ENCODE data around the gene NFATC2.
"Not testable (repeated sequence)": the region's sequence is repeated elsewhere in the genome, so short reads cannot be mapped to it uniquely, and the experiment has no call there.

Gene NFATC2

DNA sequence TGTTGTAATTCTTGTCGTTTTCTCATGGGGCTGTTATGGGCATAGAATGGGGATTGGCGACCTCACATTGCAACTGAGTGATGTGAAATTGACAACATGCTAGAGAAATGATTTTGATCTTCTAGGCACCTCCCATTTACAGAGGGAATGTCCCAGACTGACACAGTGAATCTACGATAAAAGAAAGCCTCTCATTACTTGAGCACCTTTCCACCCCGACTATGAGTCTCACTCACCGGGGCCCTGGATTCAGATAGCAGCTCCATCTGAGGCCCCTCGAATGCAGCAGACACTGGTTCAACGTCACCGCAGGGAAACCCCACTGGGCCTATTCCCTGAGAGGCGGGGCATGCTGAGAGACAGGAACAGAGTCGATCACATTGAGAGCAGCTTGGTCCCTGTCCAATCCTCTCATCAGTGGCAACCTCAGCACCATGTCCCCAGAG lies 49.1 kb downstream of the NFATC2 start:
- DNase-seq = no peak

DNA sequence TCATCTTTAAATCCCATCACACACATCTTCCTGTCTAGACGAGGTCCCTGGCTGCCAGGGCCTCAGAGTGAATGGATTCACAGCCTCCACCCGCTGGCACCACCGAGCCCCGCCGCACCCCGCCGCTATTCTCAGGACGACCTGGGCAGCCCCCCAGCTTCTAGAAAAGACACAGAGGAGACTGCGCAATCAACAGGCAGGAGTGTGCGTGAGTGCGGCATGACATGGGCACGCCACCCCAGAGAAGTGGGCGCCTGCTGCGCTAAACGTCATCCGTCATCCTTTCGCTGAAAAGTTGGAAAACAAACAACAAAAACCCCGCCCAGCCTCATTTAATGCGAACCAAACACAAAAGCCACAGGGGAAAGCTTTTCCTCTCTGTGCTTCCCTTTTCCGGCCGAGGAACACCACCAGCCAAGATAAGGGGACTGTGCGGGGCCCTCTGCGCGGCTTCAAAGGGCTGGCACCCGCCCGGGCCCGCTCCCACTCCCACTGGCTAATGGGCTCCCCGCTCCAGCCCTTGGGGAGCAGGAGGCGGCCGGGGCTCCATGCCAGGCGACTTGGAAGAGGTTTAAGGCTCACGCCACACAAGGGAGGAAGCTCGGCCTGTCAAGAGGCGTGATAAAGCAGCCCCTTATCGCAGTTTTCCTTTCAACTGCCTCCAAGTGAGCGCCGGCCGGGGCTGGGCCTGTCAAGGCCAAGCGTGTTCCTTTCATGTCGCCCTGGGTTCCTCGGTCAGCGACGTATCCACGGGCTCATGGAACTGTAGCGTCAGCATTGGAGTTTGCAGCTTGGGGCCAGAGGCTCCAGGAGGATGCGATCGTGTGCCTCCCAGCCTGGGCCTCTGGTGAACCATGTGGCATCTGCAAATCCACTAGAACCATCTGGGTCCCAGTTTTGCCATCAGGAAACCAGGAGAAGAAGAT lies 50.1 kb downstream of the NFATC2 start:
- DNase-seq = no peak

DNA sequence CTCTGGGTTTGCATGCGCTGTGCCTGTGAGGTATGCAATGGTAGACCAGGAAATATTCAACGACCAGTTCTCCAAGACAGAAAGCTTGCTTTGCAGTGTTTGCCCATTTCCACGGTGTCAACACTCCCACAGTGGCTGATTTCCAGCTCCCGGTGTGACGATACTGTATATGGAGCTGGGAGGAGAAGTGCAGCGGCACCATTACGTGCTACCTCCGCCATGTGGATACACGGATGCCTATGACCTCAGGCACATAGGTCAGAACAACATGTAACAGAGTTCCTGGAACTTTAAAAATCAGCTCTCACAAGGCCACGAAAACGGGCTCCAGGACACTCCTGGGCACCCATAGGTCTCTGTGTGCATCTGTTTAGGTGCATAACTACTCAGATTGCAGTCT lies 51.1 kb downstream of the NFATC2 start:
- no peak for DNase-seq

DNA sequence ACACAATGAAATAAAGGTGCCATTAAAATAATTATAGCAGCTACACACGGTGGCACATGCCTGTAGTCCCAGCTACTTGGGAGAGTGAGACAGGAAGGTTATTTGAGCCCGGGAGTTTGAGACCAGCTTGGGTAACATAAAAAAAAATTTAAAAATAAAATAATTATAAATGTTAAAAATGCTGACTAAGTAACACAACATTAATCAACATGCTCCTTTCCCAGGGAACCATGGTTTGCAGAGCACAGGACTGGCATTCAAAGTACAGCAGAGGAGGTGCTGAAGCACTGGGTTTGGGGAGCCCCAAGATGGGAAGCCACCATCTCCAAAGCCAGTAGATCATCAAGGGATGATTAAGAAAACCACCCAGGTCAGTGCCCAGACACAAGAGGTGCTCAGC lies 51.9 kb downstream of the NFATC2 start:
- DNase-seq = no peak

DNA sequence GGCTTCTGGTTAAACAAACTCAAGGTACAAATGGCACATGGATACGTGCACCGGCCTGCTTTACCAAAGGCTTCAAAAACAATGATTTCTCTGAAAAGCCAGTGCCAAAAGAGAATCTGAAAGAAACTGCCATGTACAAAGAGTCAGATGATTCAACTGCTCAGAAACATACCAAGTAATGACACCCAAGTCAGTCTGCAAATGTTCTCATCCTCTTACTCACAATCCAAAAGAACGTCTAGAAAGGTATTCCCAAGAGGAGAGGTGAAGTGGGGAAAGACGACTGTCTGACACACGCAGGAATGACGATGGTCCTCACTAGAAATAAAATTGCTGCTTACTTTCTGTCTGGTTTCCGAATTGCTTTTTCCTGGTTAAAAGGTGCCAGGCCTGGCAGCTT lies 52.9 kb downstream of the NFATC2 start:
- no peak for DNase-seq

DNA sequence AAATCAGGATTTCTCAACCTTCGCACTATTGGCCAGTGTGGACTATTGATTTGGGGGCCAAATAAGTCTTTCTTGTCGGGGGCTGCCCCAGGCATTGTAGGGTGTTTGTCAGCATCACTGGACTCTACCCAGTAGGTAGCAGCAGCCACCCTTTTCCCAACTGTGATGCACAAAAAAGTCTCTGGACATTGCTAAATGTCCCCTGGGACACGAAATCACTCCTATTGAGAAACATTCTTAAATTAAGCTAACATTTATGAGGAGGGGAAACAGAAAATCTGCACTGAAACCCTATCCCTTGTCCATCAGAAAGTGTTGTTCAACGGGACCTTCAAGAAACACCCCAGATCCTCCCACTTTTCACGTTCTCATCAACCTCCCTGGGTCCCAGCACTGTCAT lies 54.2 kb downstream of the NFATC2 start:
- no peak for DNase-seq

DNA sequence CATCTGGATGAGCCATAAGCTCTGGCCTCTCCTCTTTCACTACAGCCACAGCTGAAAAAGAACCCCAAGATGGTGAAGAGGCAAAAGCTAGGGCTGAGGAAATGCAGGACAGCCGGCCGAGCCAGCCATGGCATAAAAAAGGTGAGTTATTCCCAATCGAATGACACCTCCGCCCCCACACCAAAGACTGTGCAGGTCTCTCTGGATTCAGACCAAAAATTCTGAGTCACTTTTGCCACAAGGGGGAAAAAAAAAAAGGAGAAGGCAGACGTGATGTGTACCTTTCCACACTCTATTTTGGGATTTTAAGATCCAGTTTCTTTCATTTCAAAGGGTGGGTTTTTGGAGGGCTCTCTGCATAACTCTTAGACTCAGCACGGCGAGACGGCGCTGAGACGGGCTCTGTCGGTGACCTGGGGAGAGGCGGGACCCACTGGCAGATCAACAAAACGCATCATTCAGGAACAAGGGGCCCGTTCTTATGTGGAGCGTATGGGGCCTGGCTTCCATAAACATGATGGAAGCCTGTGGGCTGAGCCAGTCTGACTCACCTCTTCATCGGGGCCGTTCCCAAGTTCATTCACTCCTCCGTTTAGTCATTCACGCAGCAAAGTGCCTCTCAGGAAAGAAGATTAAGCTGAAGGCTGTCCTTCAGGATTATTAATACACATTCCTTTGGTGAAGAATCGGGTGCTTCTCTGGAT lies 54.8 kb downstream of the NFATC2 start:
- DNase-seq = no peak

DNA sequence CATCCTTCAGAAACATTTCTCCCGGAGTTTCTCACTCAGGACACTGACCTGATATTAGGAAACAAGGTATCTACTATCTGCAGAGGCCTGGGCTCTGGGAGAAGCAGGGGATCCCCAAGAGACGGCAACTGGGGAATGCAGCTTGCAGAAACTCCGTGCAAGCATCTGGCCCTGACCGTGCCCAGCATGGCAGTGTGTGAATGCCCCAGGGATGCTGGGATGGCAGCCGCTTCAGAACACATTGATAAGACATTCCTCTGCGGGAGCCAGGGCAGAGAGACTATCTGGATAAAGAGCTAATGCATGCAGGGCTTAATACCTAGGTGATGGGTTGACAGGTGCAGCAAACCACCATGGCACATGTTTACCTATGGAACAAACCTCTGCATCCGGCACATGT lies 55.4 kb downstream of the NFATC2 start:
- DNase-seq = no peak

DNA sequence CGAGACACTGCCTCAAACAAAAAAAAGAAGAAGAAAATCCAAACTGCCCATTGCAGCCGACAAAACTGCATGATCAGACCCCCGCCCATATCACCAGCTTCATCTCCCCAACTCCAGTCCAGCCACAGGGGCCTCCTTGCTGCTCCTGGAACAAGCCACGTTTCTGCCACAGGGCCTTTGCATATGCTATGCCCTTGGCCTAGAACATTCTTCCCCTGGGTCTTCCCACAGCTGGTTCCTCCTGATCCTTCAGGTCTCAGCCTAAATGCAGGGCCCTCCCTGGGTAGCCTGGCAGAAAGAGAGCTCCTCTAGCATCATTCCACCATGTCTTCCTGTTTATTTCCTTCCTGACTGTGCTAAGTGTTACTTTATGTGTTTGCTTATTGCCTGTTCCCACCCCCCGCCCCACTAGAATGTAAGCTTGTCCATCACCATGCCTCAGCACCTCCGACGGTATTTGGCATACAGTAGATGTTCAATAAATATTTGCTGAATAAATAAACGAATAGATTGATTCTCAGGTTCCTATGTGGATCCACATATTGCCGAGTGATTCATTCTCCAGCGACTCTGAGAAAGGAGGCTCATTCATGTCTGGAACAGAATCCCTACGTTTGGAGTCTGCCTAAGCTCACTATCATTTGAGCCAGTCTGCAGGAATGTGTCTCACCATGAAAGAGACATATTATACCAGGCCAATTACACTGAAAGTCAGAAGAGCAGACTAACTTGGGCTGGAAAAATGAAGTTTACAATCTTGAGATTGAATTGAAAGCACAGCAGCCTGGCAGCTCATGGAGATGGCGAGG lies 56.1 kb downstream of the NFATC2 start:
- no peak for DNase-seq

DNA sequence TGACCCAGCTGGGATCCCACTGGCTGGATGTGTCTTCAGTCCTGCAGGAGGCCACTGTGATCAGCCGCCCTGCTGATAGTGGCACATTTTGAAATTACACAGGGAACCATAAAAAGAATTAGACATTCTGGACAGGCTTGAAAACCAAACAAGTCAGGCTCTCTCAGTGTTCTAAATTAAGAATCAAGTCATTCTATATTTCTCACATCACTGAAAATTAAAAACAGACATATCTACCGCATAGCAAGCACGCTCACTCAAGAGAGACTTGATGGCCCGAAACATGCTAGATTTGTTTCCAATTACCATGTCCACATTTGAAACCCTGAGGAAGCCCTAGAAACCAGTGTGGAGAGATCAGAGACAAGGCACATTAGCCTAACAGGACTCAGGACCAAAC lies 57.7 kb downstream of the NFATC2 start:
- no peak for DNase-seq

DNA sequence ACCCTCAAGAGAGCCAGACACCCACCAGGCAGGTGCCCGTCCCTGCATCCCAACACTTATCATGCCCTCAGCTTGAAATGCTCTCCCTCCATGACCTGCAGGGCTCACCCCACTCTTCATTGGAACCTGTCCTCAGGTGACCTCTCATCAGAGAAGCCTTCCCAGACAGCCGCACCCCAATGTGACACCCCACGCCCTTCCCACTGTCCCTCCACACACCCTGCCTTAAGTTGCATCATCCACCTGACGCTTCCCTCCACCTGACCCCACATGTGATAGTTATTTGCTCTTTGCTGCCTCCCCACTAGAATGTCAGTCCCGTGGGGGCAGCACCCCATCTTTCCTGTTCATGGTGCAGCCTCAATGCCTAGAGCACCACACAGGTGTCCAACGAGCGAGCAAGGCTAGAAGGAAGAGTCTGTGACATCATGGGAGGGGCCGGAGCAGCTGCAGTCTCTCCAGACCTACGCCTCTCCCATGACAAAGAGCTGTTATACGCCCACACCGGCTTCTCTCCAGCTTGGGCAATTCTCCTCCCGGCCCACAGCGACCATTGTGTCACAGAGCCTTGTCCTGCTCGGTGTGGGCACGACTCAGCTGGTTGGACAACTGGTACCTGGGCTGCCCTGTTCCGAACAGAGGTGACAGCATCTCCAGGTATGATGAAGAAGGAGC lies 58.2 kb downstream of the NFATC2 start:
- no peak for DNase-seq

DNA sequence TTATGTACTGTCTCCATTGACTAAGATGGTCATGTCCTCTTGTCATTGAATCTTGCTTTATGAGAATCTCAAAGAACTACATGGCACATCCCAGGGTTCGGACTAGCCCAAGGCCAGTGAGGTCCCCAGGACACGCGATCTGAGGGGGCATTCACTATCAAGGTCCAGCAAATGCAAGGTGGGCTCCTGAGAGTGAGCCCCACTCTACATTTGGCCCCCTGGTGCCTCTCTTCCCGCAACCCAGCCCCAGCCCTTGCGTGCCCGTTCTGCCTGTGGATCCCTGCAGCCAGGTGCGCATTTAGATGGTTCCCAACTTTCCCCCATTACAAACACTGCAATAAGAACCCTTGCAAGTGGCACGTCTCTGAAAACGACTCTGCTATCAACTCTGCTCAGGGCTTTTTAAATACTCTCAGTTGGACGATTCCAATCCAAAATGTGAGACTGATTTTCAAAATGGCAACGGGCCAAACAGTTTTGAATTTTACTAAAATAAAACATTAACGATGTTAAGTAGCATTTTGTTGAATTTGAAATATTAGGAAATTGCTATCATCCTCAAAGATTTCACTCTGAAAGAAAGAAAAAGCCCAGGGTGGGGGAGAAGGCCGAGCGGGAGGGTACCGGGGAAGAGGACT lies 59.6 kb downstream of the NFATC2 start:
- DNase-seq = no peak

DNA sequence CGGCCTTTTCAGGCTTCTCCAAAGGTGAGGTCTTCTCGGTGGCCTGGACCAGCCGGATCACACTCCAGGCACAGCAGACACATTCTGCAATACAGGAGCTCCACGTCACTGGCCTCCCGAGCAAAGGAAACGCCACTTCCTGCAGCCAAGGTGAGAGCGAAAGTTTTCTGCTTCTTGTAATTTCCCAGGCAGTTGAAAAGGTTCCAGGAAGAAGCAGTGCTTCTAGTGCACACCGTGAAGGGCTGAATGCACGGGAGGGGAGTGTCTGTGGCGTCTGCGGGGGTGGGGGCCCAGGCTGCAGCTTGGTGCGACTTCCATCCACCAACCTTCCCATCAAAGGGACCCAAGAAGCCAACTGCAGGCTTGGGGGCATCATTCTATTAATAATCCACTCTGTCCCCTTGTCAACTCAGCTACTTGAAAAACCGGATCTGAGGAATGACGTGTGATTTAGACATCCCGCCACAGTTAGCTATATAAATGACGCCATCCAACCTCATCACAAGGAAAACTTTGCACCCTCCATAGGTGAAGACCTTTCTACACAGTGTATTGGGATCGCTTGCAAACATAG lies 61.1 kb downstream of the NFATC2 start:
- DNase-seq = no peak

DNA sequence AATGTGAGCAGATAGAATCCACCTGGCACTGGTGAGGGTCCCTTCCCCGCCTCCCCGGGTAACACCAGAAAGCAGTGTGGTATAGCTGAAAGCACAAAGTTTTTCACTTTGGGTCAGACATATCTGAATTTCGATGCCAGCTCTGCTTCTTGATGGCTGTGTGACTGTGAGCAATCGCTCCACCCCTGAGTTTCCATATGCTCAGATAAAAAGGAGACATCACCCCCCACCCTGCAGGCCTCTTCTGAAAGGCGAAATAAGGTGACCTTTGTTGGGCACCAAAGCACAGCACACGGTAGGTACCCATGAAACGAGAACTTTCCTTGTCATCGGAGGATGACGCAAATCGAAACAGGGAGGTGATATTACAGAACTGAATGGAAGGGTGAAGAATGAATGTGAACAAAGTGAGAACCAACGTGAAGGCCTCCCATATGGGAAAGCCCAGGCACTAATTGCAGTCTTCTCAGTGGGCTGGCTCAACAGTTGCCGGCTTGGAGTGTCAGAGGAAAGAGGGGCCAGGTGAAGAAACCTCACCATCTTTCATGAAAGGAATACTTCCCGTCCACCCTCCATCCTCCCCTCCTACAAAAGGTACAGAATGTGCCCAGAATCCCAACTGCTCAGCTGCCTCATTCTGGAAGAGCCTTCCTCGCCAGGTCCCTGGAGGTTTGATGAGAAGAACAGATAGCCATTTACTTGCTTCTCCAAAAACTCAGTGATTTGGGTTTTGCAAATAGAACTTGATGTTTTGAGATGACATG lies 61.8 kb downstream of the NFATC2 start:
- no peak for DNase-seq

DNA sequence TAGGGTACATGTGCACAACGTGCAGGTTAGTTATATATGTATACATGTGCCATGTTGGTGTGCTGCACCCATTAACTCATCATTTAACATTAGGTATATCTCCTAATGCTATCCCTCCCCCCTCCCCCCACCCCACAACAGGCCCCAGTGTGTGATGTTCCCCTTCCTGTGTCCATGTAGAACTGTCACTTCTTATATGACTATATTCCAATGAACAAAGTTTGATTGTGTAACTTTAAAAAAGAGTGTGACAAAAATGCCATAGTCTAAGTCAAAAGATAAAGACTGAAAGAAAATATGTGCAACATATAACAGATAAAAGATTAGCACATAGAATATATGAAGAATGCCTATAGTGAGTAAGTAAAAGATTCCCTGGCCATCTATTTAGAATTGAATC lies 66.4 kb downstream of the NFATC2 start:
- not testable (repeated sequence) for DNase-seq

DNA sequence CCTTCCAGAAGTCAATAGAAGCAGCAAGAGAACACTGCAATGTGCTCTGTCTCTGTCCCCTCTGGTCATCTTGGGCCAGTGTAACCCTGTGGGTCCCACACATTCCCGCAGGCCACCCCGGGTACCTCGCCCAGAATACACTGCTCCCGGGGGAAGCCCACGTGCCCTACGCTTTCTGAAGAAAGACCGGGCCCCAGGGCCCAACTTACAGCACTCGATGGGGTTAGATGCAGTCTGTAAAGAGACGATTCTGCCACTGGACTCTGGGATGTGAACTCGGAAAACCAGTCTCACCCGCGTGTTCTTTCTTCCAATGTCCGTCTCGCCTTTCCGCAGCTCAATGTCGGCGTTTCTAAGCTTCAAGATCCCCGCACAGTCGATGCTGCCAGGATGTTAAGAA lies 68.7 kb downstream of the NFATC2 start:
- DNase-seq = no peak

DNA sequence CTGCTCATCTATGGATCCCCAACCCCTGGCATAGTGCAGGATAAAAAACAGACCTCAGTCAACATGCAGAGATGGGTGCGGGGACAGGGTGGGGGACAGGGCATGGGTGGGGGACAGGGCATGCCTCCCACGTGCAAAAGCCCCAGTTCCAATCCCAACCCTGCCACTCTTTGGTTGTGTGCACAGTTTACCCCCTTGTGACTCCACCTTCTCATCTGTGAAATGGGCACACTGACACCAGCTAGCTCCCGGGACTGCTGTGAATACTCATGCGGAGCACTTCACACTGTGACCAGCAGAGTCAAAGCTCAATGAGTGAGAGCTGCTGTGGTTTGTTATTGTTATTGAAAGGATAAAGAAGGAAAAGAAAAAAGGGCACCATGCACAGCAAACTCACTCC lies 69.3 kb downstream of the NFATC2 start:
- no peak for DNase-seq

DNA sequence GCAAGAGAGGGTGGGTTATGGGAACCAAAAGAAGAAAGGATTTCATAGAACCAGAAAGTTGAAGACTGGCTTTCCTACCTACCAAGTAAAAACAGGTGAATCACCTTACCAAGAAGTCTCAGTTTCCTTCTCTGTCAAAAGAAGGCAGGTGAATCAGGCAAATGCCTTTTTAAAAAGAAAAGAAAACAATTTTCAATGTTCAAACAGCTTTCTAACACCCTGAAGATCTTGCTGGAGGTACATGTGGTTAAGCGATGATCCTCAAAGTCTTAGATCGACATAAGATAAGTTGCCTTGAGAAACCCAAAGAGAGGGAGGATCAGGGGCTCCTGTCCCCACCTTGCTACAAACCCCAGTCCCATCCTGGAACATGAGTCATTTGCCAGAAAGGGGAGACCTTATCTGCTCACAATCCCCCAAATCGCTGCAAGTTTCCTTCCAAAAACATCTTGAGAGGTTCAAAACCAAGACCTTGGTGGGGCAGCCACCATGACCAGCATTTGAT lies 71.6 kb downstream of the NFATC2 start:
- no peak for DNase-seq

DNA sequence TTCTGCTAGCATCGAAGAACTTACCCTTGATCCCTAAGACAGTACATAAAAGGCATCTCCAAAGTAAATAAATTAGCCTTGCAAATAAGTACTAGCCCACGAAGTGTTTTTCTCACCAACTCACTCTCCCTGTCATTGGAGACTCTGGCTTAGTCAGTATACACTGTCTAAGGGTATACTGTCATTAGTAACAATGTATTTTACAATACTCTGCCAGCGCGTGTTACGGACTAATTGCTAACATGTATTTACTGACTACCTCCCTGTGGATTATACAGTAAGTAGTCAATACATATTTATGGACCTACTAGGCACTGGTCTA lies 72.1 kb downstream of the NFATC2 start:
- DNase-seq = no peak

DNA sequence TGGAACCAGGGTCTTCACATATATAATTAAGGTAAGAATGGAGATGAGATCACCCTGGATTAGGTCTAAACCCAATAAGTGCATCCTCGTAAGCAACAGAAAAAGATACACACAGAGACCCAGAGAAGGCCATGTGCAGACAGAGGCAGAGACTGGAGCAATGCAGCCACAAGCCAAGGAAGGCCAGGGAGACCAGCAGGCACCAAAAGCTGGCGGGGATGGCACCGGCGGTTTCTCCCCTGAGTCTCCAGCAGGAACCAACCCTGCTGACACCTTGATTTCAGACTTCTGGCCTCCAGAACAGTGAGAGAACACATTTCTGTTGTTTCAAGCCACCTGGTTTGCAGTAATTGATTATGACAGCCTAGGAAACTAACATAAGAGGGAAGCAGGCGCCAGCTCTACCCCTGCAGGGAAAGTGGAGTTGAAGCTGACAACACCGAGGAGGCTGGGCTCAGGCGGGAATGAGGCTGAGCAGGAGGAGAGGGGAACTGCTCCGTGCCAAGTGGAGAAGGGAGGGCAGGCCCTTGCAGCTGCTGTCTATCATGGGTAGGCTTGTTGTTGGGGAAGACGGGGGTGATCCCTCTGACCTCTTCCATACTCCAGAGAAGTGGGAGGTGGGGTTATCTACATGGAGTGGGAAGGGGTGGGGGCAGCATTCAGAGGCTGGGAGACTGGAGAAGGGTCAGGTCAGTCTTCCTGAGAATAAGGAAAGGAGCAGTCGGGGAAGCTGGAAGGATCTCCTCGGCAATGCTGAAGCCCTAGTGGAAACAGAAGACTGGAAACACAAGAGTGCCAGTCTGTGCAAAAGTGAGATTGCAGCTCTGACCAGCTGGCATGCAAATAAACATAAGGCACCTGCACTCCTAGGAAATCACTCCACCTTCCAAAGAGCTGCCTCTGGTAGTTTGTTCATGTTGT lies 72.7 kb downstream of the NFATC2 start:
- peak in 1 of 2 experiments; percentile 38 for DNase-seq

Measured in NCI-H446 (cell line).